ENCODE measurements around the gene GNPAT.

Gene GNPAT

DNA sequence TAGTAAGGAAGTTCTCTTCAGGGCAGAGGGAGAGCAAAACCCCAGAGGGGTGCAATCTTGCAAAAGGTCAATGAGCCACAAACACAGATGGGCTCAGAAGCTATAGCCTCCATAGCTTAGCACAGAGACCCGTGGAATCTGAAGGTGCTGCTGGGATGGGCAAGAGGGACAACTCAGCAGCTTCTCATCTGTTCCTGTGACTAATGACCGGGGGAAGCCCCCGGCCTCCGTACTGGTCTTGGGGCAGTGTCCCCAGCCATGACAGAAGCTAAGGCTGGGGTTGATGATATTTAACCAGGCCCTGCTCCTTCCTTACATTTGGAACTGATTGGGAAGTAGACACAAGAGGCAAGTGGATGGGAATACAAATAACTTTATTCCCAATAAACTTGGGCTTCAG lies 77.6 kb downstream of the GNPAT start:
- no peak for DNase-seq

- DNase-seq: no peak
These were observed 78.1 kb downstream of the GNPAT start for GRCh38 chr1:231319080-231319479.

DNA sequence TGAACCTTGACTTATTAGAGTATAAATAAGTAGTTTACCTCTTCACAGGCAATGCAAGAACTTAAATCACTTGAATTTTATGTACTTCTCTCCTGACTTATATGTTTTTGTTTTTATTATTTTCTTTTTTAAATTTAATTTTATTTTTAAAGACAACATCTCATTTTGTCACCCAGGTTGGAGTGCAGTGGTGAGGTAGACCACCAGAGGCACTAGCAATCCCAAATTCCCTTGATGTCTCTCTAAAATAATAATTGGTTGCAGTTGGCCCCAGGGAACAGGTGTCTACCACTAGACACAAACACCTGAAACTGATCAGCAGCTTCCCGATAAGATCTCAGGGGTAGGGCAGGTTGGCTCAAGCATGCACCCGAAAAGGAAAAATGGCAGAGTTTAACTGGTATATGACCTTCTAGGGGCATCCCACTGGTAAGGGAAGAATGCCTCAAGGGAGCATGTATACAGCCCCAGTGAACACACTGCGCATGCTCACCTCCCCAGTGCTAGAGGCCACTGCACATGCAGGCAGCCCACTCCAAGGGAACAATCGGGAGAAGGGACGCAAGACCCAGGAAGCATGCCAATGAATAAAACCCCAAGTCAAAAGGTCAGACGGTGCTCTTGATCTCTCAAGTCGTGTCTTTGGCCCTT lies 82.0 kb downstream of the GNPAT start:
- no peak for DNase-seq

GRCh38 chr1:231324660-231325059 lies 83.6 kb downstream of the GNPAT start:
- DNase-seq: no peak

GRCh38 chr1:231326248-231326647 lies 85.2 kb downstream of the GNPAT start:
- DNase-seq: no peak
